H1 (cell line): ENCODE measurements around the gene MPZ. TPM values are rescaled to one million over a fixed set of nuclear protein-coding genes. Genes with fewer than 3 reads are reported as not detected.

ENCODE experiments used
- SP2 ChIP-seq: IDR thresholded peaks from 2 replicates; pipeline ENCODE4 v1.6.1; 2012; ENCODE audit warnings: mild to moderate bottlenecking, low read length, inconsistent platforms
- polyA plus RNA-seq, 7 experiments: library from polyadenylated mRNA; depleted of rRNA in 3 of 7; stranded (reverse) in 5 of 7; unstranded in 2 of 7; fragments of >200 nt in 5 of 7; fragments of 200-250 nt in 2 of 7; gene quantifications; 1 replicate in 5 of 7; 2 replicates in 1 of 7; 4 replicates in 1 of 7; pipeline versions ENCODE4 v1.2.1 to v1.2.3, GENCODE V29; 2011 to 2013; ENCODE audit warnings: missing spikeins in 2 of 7, mixed read lengths in 2 of 7
- total RNA-seq: library from RNA; stranded (reverse); fragmentation: NEBNext Ultra II Directional; extraction: Animal tissue kit (Norgen Biotek cat#: 25700); gene quantifications from 2 replicates; pipeline ENCODE4 v1.2.1, GENCODE V29; 2021
- TF ChIP-seq, protein P1 (sequence below): IDR thresholded peaks from 2 replicates; pipeline ENCODE4 v1.6.1; 2011; ENCODE audit warnings: low read length, improper control_type of control experiment

MPZ gene
- total and polyA plus RNA-seq, 2 of the 8 experiments (the other 6 are each of a cell fraction or from before 2014, with no cell fraction given): 4.1 to 5.1 TPM

DNA sequence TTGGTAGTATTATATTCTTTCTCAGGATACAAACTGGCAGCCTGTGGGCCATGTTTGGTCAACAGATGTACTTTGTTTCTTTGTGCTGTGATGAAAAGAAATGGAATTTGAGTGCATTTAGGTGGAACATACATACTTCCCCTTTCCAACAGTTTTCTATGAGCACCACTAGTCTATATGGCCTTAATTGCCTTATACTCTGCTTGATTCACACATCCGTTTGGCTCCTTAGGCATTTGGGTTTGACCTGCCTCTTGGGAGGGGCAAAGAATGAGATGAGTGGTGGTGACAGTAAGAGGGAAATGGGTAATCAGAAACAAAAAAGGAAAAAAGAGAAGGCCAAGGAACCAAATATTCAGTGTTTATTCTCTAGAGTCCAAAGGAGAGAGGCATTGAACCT lies 40.9 kb upstream of the MPZ start (continued):
- TF ChIP-seq SP2: no peak
- TF ChIP-seq, protein P1, sequence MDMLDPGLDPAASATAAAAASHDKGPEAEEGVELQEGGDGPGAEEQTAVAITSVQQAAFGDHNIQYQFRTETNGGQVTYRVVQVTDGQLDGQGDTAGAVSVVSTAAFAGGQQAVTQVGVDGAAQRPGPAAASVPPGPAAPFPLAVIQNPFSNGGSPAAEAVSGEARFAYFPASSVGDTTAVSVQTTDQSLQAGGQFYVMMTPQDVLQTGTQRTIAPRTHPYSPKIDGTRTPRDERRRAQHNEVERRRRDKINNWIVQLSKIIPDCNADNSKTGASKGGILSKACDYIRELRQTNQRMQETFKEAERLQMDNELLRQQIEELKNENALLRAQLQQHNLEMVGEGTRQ: no peak
